HT-29 (cell line): ENCODE measurements around the gene HS3ST3A1. TPM values are rescaled to one million over a fixed set of nuclear protein-coding genes. Genes with fewer than 3 reads are reported as not detected.

ENCODE experiments used
- small RNA-seq: library from RNA; depleted of rRNA; stranded (forward); fragments of <200 nt; gene quantifications from one replicate; pipeline ENCODE3, GENCODE V24; 2014
- total RNA-seq: library from RNA; depleted of rRNA; stranded (reverse); fragments of >200 nt; shearing (Covaris generic); gene quantifications from 2 replicates; pipeline ENCODE4 v1.2.3, GENCODE V29; 2014

HS3ST3A1 gene
- total RNA-seq, 1 experiment from 2014 or later = not detected

Small RNA genes within 50 kb of the gene (small RNA-seq; reads per million reads assigned to genes)
- not detected for gene MIR548H3
